ENCODE results near the gene ACTN2. TPM values are rescaled to one million over a fixed set of nuclear protein-coding genes. Genes with fewer than 3 reads are reported as not detected.

Gene ACTN2
- total RNA-seq, 2 experiments from 2014 or later, result 0.28 TPM; not detected in 1

- H3K4me1 Mint-ChIP-seq (ENCODE audit: low read depth), result peaks cover 81% of the 10 kb centered on the region
- no peak overlapping the region for H3K27ac Mint-ChIP-seq
- no peak for TF ChIP-seq CTCF (IDR thresholded peaks at IDR 0.05)
These were observed 114.3 kb downstream of the ACTN2 start for GRCh38 chr1:236800623-236801022.

GRCh38 chr1:236802264-236802663 lies 116.0 kb downstream of the ACTN2 start:
- Histone ChIP-seq H3K27ac (ENCODE audit: low read depth in 1 of 2, low read length in 2 of 2) (no peak overlapping the region), H3K36me3 (ENCODE audit: insufficient read depth, low read length) (peaks cover 42% of the 10 kb centered on the region), H3K27me3 (ENCODE audit: control insufficient read depth in 1 of 2, insufficient read depth in 2 of 2, low read length in 2 of 2) (no peaks in the 10 kb centered on the region), H3K4me1 (ENCODE audit: insufficient read depth, low read length) (peaks cover 8% of the 10 kb centered on the region), H3K9me3 (ENCODE audit: control insufficient read depth in 1 of 2, insufficient read depth in 1 of 2, low read length in 2 of 2) (no peaks in the 10 kb centered on the region), H3K4me3 (ENCODE audit: low read length) (no peak overlapping the region)
- POLR2A ChIA-PET, result no interaction called here
- intact Hi-C loops (cut with DNase I, micrococcal nuclease), result no loop called here
- Mint-ChIP-seq H3K27me3 (no peaks in the 10 kb centered on the region), H3K4me3 (no peak overlapping the region), H3K27ac (no peak overlapping the region), H3K4me1 (ENCODE audit: low read depth) (peaks cover 66% of the 10 kb centered on the region), H3K9me3 (no peaks in the 10 kb centered on the region), H3K36me3 (ENCODE audit: low read depth) (peaks cover 65% of the 10 kb centered on the region)
- DNase-seq, result no peak
- ATAC-seq (ENCODE audit: poor library complexity), result no peak
- CTCF ChIA-PET, result no interaction called here
- TF ChIP-seq CTCF (IDR thresholded peaks at IDR 0.05), result no peak

More at GRCh38 chr1:236800623-236801022, 114.3 kb downstream of the ACTN2 start:
- Histone ChIP-seq H3K27ac (ENCODE audit: low read depth in 1 of 2, low read length in 2 of 2) (no peak overlapping the region), H3K27me3 (ENCODE audit: control insufficient read depth in 1 of 2, insufficient read depth in 2 of 2, low read length in 2 of 2) (no peaks in the 10 kb centered on the region), H3K4me3 (ENCODE audit: low read length) (no peak overlapping the region), H3K4me1 (ENCODE audit: insufficient read depth, low read length) (peaks cover 15% of the 10 kb centered on the region), H3K36me3 (ENCODE audit: insufficient read depth, low read length) (peaks cover 30% of the 10 kb centered on the region), H3K9me3 (ENCODE audit: control insufficient read depth in 1 of 2, insufficient read depth in 1 of 2, low read length in 2 of 2) (no peaks in the 10 kb centered on the region)
- no peaks in the 10 kb centered on the region for H3K9me3 Mint-ChIP-seq
- POLR2A ChIA-PET, result no interaction called here
- ATAC-seq (ENCODE audit: poor library complexity) (no peak), DNase-seq (no peak)
- no peaks in the 10 kb centered on the region for H3K27me3 Mint-ChIP-seq
- H3K4me3 Mint-ChIP-seq, result no peak overlapping the region
- CTCF ChIA-PET, result interaction anchor here (1.7 kb wide), 1 partner anchor 12 kb away, joined by 3 read pairs; no protein-coding TSS in a partner anchor
- peaks cover 57% of the 10 kb centered on the region for H3K36me3 Mint-ChIP-seq (ENCODE audit: low read depth)
- intact Hi-C loops (cut with DNase I, micrococcal nuclease), result no loop called here

GRCh38 chr1:236806634-236807033 lies 120.3 kb downstream of the ACTN2 start:
- Mint-ChIP-seq H3K36me3 (ENCODE audit: low read depth) (peaks cover 98% of the 10 kb centered on the region), H3K4me1 (ENCODE audit: low read depth) (peaks cover 30% of the 10 kb centered on the region), H3K9me3 (no peaks in the 10 kb centered on the region), H3K27me3 (no peaks in the 10 kb centered on the region), H3K4me3 (no peak overlapping the region), H3K27ac (no peak overlapping the region)
- H3K27ac ChIP-seq (ENCODE audit: low read depth in 1 of 2, low read length in 2 of 2), result no peak overlapping the region
- ATAC-seq (ENCODE audit: poor library complexity) (no peak), DNase-seq (no peak)
- H3K4me3 ChIP-seq (ENCODE audit: low read length), result no peak overlapping the region
- intact Hi-C loops (cut with DNase I, micrococcal nuclease), result no loop called here
- ChIA-PET POLR2A (no interaction called here), CTCF (no interaction called here)
- peaks cover 79% of the 10 kb centered on the region for H3K36me3 ChIP-seq (ENCODE audit: insufficient read depth, low read length)
- H3K27me3 ChIP-seq (ENCODE audit: control insufficient read depth in 1 of 2, insufficient read depth in 2 of 2, low read length in 2 of 2), result no peaks in the 10 kb centered on the region
- no peaks in the 10 kb centered on the region for H3K9me3 ChIP-seq (ENCODE audit: control insufficient read depth in 1 of 2, insufficient read depth in 1 of 2, low read length in 2 of 2)
- H3K4me1 ChIP-seq (ENCODE audit: insufficient read depth, low read length), result no peaks in the 10 kb centered on the region
- no peak for TF ChIP-seq CTCF (IDR thresholded peaks at IDR 0.05)

Measured in CD4-positive, alpha-beta T cell (primary cell).